ENCODE results near the gene NCOA3. TPM values are rescaled to one million over a fixed set of nuclear protein-coding genes. Genes with fewer than 3 reads are reported as not detected.

The NCOA3 gene
- total RNA-seq, 1 donor from 2014 or later = 37.3 TPM

GRCh38 chr20:47568019-47568418 lies 66.3 kb downstream of the NCOA3 start:
- Mint-ChIP-seq H3K4me1 (ENCODE audit: unreplicated experiment) (peaks cover 17% of the 10 kb centered on the region), H3K9me3 (peaks cover 9% of the 10 kb centered on the region), H3K27me3 (no peaks in the 10 kb centered on the region), H3K4me3 (no peak overlapping the region), H3K36me3 (peaks cover 15% of the 10 kb centered on the region), H3K27ac (peak overlapping the region; percentile 37)
- no peak for TF ChIP-seq CTCF (conservative IDR thresholded peaks at IDR 0.05)
- DNase-seq (ENCODE audit: extremely low spot score, unreplicated experiment) = no peak

DNA sequence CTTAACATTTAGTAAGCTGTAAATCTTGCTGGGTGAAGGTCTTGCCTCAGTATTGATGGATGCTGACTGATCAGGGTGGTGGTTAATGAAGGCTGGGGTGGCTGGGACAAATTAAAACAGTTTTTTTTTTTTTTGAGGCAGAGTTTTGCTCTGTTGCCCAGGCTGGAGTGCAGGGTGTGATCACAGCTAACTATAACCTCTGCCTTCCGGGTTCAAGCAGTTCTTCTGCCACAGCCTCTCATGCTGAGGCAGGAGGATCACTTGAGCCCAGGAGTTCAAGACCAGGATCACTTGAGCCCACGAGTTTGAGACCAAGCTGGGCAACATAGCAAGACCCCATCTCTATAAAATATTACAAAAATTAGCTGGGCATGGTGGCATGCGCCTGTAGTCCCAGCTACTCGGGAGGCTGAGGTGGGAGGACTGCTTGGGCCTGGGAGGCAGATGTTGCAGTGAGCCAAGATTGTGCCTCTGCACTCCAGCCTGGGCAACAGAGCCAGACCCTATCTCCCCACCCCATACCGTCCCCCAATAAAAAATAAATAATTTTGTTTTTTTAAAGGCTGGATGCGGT lies 67.2 kb downstream of the NCOA3 start:
- H3K27ac Mint-ChIP-seq = no peak overlapping the region
- no peak overlapping the region for H3K4me3 Mint-ChIP-seq
- H3K4me1 Mint-ChIP-seq (ENCODE audit: unreplicated experiment) = peaks cover 23% of the 10 kb centered on the region
- peaks cover 9% of the 10 kb centered on the region for H3K9me3 Mint-ChIP-seq
- no peaks in the 10 kb centered on the region for H3K27me3 Mint-ChIP-seq
- no peak for DNase-seq (ENCODE audit: extremely low spot score, unreplicated experiment)
- H3K36me3 Mint-ChIP-seq = peaks cover 15% of the 10 kb centered on the region
- no peak for TF ChIP-seq CTCF (conservative IDR thresholded peaks at IDR 0.05)

DNA sequence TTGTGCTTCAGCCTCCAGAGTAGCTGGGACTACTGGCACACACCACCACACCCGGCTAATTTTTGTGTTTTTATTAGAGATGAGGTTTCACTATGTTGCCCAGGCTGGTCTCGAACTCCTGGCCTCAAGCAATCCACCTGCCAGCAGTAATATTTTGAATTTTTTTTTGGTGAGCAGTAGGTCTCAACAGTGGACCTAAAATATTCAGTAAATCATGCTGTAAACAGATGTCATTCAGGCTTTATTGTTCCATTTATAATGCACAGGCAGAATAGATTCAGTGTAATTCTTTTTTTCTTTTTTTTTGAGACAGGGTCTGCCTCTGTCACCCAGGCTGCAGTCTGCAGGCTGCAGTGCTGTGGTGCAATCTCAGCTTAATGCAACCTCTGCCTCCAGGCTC lies 69.7 kb downstream of the NCOA3 start:
- no peak overlapping the region for H3K27ac Mint-ChIP-seq
- peaks cover 9% of the 10 kb centered on the region for H3K9me3 Mint-ChIP-seq
- TF ChIP-seq CTCF (conservative IDR thresholded peaks at IDR 0.05) = no peak
- H3K4me3 Mint-ChIP-seq = no peak overlapping the region
- no peaks in the 10 kb centered on the region for H3K27me3 Mint-ChIP-seq
- peaks cover 37% of the 10 kb centered on the region for H3K4me1 Mint-ChIP-seq (ENCODE audit: unreplicated experiment)
- no peak for DNase-seq (ENCODE audit: extremely low spot score, unreplicated experiment)
- peaks cover 15% of the 10 kb centered on the region for H3K36me3 Mint-ChIP-seq

GRCh38 chr20:47572105-47572729 lies 70.5 kb downstream of the NCOA3 start:
- peaks cover 9% of the 10 kb centered on the region for H3K9me3 Mint-ChIP-seq
- no peak overlapping the region for H3K4me3 Mint-ChIP-seq
- peaks cover 44% of the 10 kb centered on the region for H3K4me1 Mint-ChIP-seq (ENCODE audit: unreplicated experiment)
- DNase-seq (ENCODE audit: extremely low spot score, unreplicated experiment) = no peak
- peaks cover 15% of the 10 kb centered on the region for H3K36me3 Mint-ChIP-seq
- no peak for TF ChIP-seq CTCF (conservative IDR thresholded peaks at IDR 0.05)
- no peaks in the 10 kb centered on the region for H3K27me3 Mint-ChIP-seq
- peak overlapping the region; percentile 81 for H3K27ac Mint-ChIP-seq

DNA sequence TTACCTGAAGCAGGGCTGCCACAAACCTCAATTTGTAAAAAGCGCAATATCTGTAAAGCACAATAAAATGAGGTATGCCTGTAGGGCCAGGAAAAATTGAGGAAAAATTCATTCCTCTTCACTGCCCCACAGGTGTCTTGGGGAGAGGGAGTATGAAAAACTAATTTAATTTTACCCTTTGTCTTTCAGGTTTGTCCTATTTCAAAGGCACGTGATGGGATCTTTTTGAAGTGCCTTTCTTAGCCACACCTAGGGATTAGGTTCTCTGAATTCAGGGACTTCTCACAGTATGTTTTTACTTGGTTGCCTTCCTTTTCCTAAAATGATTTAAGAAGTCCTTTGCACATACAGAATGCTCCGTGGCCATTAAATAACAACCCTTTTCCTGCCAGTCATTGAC lies 71.9 kb downstream of the NCOA3 start:
- Mint-ChIP-seq H3K4me1 (ENCODE audit: unreplicated experiment) (peaks cover 49% of the 10 kb centered on the region), H3K27me3 (no peaks in the 10 kb centered on the region), H3K27ac (peak overlapping the region; percentile 81), H3K36me3 (peaks cover 11% of the 10 kb centered on the region), H3K9me3 (peaks cover 5% of the 10 kb centered on the region), H3K4me3 (peak overlapping the region; percentile 53)
- no peak for TF ChIP-seq CTCF (conservative IDR thresholded peaks at IDR 0.05)
- DNase-seq (ENCODE audit: extremely low spot score, unreplicated experiment) = no peak

All from type B pancreatic cell (in vitro differentiated cells).